Measurements from ENCODE around the gene ATG5. TPM values are rescaled to one million over a fixed set of nuclear protein-coding genes. Genes with fewer than 3 reads are reported as not detected.
"Not testable (repeated sequence)": the region's sequence is repeated elsewhere in the genome, so short reads cannot be mapped to it uniquely, and the experiment has no call there.

ATG5 gene
- total RNA-seq, 1 donor from 2014 or later = 33.8 TPM

- intact Hi-C loops (cut with micrococcal nuclease) = not testable (repeated sequence)
Measured at GRCh38 chr6:106259748-106260147, 65.8 kb downstream of the ATG5 start.

GRCh38 chr6:106258726-106259125 is 66.8 kb downstream of the ATG5 start:
- intact Hi-C loops (cut with micrococcal nuclease) = no loop called here

- intact Hi-C loops (cut with micrococcal nuclease) = no loop called here
Measured at GRCh38 chr6:106257195-106257594, 68.4 kb downstream of the ATG5 start.

DNA sequence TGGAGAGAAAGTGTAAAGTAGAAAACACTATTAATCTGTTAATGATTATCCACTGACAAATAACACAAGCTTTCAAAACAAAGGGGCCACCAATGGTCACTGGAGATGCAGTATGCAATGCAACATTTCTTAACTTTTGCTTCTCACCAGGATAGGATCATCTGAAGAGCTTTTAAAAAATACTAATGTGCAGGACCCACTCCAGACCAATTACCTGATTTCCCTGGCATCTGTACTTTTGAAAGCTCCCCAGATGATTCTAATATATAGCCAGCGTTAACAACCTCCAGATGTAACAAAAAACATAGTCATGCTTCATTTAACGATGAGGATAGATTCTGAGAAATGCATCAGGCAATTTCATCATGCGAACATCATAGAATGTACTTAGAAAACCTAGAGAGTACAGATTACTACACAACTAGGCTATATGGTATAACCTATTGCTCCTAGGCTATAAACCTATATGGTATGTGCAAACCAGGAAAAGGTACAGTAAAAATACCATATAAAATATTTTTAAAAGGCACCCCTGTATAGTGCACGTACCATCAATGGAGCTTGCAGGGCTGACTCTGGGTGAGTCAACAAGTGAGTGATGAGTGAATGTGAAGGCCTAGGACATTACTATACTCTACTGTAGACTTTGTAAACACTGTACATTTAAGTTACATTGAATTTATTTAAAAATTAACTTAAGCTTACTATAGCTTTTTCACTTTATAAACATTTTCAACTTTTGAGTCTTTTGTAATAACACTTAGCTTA is 69.2 kb downstream of the ATG5 start:
- intact Hi-C loops (cut with micrococcal nuclease) = no loop called here

DNA sequence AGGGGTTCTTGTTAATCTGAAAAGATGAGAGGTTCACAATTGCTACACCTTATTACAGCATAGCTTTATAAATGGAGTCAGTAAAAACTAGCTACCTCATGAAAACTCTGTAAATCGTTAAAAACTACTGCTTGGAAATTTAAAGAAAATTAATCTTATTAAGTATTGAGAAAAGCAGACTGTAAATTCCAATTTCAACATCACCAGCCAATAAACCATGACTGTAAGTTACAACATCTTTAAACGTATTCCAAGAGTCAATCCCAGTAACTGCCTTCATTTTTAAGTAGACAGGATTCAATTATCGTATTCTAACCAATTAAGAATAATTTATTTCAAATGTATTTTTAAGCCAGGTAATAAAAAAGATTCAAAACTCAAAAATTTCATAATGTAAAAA is 70.3 kb downstream of the ATG5 start:
- intact Hi-C loops (cut with micrococcal nuclease) = no loop called here

DNA sequence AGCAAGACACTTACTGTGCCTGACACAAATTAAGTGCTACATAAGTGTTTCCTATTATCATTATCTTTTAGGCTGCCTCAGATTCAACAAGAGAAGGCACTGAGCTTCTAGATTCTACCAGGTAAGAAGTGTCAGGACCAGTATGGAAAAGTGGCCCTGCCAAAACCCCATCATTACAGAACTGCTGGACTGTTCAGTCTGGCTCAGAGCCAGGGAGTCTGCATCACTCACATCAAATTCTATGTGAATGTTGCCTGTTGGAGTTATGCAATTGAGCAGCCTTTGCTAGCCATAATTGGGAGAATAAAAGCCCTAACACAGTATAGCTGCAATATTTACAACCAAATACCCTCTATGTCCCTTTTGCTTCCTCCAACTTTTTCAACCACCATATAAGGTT is 70.9 kb downstream of the ATG5 start:
- intact Hi-C loops (cut with micrococcal nuclease) = no loop called here

- intact Hi-C loops (cut with micrococcal nuclease) = no loop called here
Measured at GRCh38 chr6:106253731-106254130, 71.8 kb downstream of the ATG5 start.

- intact Hi-C loops (cut with micrococcal nuclease) = no loop called here
Measured at GRCh38 chr6:106253172-106253571, 72.4 kb downstream of the ATG5 start.

GRCh38 chr6:106252687-106253086 is 72.9 kb downstream of the ATG5 start:
- intact Hi-C loops (cut with micrococcal nuclease) = no loop called here

- intact Hi-C loops (cut with micrococcal nuclease) = not testable (repeated sequence)
Measured at GRCh38 chr6:106251531-106252255, 73.9 kb downstream of the ATG5 start.

DNA sequence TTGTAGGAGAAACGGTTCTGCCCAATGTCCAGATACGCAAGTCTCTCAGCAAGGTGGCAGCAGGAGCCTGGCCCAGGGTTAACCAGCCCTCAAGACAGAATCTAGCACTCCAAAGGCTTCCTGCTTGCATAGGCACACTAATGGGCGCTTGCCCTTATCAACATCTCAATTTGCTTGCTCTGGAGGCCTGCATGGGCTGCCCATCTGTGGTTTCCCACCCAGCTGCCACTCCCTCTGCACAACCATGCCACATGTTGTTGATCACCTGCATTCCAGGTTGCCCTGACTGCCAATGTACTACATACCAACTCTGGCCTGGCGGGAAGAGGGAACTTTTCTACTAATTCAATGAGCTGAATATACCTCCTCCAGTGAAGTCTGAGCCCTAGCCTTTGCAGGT is 74.6 kb downstream of the ATG5 start:
- intact Hi-C loops (cut with micrococcal nuclease) = no loop called here

DNA sequence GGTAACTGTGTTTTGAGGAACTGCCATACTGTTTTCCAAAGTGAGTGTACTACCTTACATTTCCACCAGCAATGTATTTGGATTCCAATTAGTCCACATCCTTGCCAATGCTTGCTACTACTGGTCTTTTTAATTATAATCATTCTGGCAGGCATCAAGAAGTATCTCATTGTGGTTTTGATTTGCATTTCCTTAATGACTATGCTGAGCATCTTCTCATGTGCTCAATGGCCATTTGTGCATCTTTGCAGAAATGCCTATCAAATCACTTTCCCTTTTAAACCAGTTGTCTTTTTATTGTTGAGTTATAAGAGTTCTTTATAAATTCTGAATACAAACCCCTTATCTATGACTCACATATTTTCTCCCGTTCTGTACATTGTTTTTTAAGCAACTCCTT is 75.9 kb downstream of the ATG5 start:
- intact Hi-C loops (cut with micrococcal nuclease) = no loop called here

DNA sequence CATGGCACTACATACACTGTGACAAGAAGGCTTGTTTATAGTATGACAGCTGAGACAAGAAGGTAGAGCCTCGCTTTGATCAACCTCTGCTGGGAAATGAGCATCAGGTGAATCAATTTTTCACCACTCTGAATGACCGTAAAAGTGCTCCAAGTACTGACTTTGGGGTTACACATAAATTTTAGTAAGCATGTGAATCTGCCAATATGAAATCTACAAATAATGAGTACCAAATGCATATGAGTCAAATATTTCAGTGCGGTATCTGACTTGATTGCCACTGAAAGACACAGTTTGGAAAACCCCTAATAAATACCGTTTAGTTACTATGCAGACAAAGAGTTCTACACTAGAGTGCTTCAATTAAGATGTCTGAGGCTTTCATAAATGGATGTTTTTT is 77.8 kb downstream of the ATG5 start:
- intact Hi-C loops (cut with micrococcal nuclease) = loop anchor here (2.0 kb wide), 1 partner anchor 35 kb away; no protein-coding TSS in a partner anchor

- intact Hi-C loops (cut with micrococcal nuclease) = loop anchor here (2.0 kb wide), 1 partner anchor 34 kb away; no protein-coding TSS in a partner anchor
Measured at GRCh38 chr6:106247293-106247692, 78.3 kb downstream of the ATG5 start.

DNA sequence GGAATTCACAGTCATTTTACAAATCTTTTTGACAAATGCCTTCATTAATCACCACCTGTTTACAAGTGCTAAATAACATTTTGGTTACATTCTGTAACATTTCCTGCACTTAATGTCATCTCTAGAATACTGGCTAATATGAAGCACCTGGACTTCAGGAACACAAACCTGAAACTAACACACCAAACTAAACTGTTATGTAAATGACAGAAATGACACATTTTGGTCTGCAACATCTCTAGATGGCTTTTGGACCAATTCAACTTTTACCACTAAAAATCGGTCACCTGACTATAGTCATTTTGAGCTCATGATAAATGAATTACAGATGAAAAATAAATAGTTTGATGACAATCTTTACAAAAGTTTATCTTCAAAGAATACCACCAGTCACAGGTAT is 80.6 kb downstream of the ATG5 start:
- intact Hi-C loops (cut with micrococcal nuclease) = no loop called here

DNA sequence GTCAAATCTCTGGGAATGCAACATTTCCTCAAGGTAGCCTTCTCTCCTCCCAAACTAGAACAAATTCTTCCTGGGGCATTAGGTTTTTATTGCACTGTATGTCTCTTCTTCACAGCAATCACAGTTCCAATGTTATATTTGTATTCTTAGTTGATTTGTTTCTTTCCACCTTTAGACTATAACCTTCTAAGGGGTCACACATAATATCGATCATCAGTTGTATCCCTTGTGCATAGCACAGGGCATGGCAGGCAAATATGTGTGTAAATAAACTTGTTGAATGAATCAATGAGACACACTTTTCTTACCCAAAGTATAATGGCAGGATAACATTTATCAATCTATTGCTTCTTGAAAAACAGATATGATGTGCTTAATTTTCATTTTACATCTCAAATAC is 81.0 kb downstream of the ATG5 start:
- intact Hi-C loops (cut with micrococcal nuclease) = no loop called here

GRCh38 chr6:106243261-106243660 is 82.3 kb downstream of the ATG5 start:
- intact Hi-C loops (cut with micrococcal nuclease) = no loop called here

GRCh38 chr6:106241498-106241897 is 84.1 kb downstream of the ATG5 start:
- intact Hi-C loops (cut with micrococcal nuclease) = no loop called here

- intact Hi-C loops (cut with micrococcal nuclease) = no loop called here
Measured at GRCh38 chr6:106237286-106237685, 88.3 kb downstream of the ATG5 start.

DNA sequence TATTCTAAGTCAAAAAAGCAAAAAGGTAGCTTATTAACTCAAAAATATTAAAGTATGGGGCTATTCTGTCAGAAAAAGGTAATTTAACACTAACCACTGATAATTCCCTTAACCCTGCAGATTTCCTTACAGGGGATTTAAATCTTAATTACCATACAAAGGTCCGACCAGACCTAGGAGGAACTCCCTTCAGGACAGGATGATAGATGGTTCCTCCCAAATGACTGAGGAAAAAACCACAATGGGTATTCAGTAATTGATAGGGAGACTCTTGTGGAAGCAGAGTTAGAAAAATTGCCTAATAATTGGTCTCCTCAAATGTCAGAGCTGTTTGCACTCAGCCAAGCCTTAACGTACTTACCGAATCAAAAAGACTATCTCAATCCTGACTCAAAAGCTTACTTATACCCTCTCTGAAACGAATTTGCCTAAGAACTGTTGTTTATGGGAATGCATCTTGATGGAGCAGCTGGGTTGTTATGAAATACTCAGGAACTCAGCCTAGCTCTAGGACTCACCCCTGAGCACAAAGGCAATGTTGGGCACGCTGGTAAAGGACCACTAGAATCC is 95.6 kb downstream of the ATG5 start:
- intact Hi-C loops (cut with micrococcal nuclease) = loop anchor here (10.0 kb wide), 1 partner anchor 325 kb away; no protein-coding TSS in a partner anchor

DNA sequence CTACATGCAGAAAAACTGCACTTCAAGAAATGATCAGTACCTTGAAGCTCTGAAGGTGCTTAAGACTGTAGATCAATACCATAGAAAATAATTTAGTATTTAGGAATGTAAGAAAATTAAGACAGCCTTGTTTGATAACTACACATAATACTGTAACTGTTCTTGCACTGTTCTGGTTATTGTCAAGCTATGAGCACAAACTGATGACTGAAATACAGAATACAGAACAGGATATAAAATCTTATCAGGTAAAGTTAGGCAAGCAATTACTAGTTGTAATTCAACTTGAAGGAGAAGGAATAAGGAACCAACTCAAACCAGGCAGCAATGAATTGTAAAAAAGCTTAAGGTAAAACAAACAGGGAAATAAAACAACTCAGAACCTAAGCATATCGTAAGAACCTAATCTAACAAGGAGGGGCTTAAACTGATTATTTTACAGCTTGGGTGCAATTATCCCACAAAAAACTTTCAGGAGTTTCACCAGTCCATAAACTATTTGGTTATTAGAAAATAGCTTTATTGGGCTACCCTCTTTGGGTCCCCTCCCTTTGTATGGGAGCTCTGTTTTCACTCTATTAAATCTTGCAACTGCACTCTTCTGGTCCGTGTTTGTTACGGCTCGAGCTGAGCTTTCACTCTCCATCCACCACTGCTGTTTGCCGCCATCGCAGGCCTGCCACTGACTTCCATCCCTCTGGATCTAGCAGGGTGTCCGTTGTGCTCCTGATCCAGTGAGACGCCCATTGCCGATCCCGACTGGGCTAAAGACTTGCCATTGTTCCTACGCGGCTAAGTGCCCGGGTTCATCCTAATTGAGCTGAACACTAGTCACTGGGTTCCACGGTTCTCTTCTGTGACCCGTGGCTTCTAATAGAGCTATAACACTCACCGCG is 97.7 kb downstream of the ATG5 start:
- intact Hi-C loops (cut with micrococcal nuclease) = loop anchor here (10.0 kb wide), 1 partner anchor 323 kb away; no protein-coding TSS in a partner anchor
